Epithelial cell of esophagus (primary cell): Measurements from ENCODE around the gene MAPK1.
"Not testable (repeated sequence)": the region's sequence is repeated elsewhere in the genome, so short reads cannot be mapped to it uniquely, and the experiment has no call there.

Source experiments
- DNase-seq: peaks from one replicate; pipeline ENCODE4 v3.0.0; 2010; ENCODE audit warnings: low read depth
- H3K4me3 ChIP-seq: 2 replicates; pipeline ENCODE4 v1.5.1; 2011; ENCODE audit warnings: mild to moderate bottlenecking, low read length, control low read depth
- CTCF ChIP-seq: IDR thresholded peaks from 2 replicates; pipeline ENCODE4 v1.5.1; 2011; ENCODE audit warnings: low read depth, mild to moderate bottlenecking, low read length, control low read depth, inconsistent platforms; ENCODE audit not compliant: insufficient read depth; ENCODE audit errors: missing control alignments

MAPK1 gene

GRCh38 chr22:21850660-21851059 lies 16.8 kb downstream of the MAPK1 start:
- no peak for DNase-seq
- no peak for TF ChIP-seq CTCF
- H3K4me3 ChIP-seq = no peak overlapping the region

- no peak for DNase-seq
- TF ChIP-seq CTCF = no peak
- H3K4me3 ChIP-seq = no peak overlapping the region
Measured at GRCh38 chr22:21849489-21849888, 18.0 kb downstream of the MAPK1 start.

GRCh38 chr22:21848057-21848456 lies 19.4 kb downstream of the MAPK1 start:
- not testable (repeated sequence) for DNase-seq, H3K4me3 ChIP-seq

DNA sequence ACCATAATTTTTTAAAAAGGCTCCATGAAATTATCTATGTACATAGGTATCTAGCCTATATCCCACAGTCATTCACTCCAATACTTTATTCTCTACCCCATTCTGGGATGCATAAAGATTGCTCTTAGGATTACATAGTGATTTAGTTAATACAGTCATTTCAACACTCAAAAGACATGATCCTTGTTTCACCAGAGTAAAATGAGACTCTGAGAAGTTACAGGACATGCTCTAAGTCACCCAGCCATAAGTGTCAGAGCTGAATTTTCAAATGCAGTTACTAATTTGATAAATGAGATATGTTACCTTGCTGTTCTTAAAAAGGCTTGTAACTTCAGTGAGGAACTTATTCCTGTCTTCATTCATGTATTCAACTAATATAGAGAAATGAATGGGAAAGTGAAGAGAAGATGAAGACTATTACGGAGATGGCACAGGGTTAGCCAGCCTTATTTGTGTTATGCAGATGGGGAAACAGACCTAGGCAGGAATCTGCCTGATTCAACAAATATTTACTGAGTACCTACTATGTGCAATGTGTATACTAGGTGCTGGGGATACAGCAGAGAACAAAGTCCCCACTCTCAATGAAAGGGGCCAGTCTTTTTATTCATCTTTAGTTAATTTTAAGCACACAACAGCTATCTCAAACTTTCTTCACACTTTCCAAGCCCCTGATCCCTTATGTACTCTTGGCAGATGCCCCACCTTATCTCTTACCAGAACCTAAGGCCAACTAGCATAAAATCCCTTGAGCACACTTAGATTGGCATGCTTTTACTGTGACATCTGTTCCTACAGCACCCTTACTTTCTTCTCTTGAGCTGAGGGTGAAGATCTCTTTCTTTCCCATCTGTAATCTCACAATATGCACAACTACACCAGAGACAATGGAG lies 21.6 kb downstream of the MAPK1 start:
- H3K4me3 ChIP-seq = no peak overlapping the region
- no peak for TF ChIP-seq CTCF
- DNase-seq = no peak

DNA sequence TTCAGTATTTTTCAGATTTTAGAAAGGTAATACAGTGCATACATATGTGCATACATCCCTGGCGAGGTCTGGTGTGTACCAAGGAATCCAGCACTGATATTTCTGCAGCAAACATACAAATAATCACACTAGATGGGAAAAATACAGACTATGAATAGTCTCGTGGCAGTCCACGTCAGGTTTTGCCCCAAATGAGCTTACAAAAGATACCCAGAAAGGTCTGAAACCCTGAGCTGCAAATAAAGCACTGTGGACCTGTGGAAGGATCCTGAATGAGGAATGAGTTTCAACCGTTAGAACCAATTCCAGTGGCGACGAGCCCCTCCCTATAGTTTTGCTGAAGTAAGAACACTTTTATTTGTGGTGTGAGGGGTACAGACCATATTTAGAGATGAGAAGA lies 24.5 kb downstream of the MAPK1 start:
- TF ChIP-seq CTCF = no peak
- no peak for DNase-seq
- H3K4me3 ChIP-seq = no peak overlapping the region

- DNase-seq = no peak
- H3K4me3 ChIP-seq = no peak overlapping the region
- TF ChIP-seq CTCF = no peak
Measured at GRCh38 chr22:21841422-21841821, 26.0 kb downstream of the MAPK1 start.

- H3K4me3 ChIP-seq = no peak overlapping the region
- no peak for TF ChIP-seq CTCF
- no peak for DNase-seq
Measured at GRCh38 chr22:21840236-21840823, 27.1 kb downstream of the MAPK1 start.
